Stimulated activated naive B cell treated with anti-CD40 and anti-IgM and Interleukin-4, amounts not matched to agents 10 μg/mL and 1 μg/mL and 100 μg/mL, for 72 hours (primary cell): ENCODE results near the gene DFFA.
"Not testable (repeated sequence)": the region's sequence is repeated elsewhere in the genome, so short reads cannot be mapped to it uniquely, and the experiment has no call there.

ENCODE experiments used
- ATAC-seq, 2 donors: fragments of 150-1000 bp; cut with Tn5 transposase; replicated peaks; 2 replicates each; pipeline ENCODE4 v1.10.0; 2021; ENCODE audit warnings: moderate library complexity in 1 of 2
- DNase-seq: peaks from one replicate; pipeline ENCODE4 v3.0.0; 2021
- H3K27ac Mint-ChIP-seq: one replicate; pipeline ENCODE4 v1.8.0; 2022; ENCODE audit warnings: mild to moderate bottlenecking, mixed read lengths
- H3K27me3 Mint-ChIP-seq, 2 donors: one replicate each; pipeline ENCODE4 v1.8.0; 2022; ENCODE audit warnings: mixed read lengths in 2 of 2
- H3K36me3 Mint-ChIP-seq, 2 donors: one replicate each; pipeline ENCODE4 v1.8.0; 2022; ENCODE audit warnings: mixed read lengths in 2 of 2, mild to moderate bottlenecking in 1 of 2
- H3K4me1 Mint-ChIP-seq, 2 donors: one replicate each; pipeline ENCODE4 v1.8.0; 2022; ENCODE audit warnings: mixed read lengths in 2 of 2, mild to moderate bottlenecking in 1 of 2
- H3K4me3 Mint-ChIP-seq, 2 donors: one replicate each; pipeline ENCODE4 v1.8.0; 2022; ENCODE audit warnings: mild to moderate bottlenecking in 2 of 2, mixed read lengths in 2 of 2, moderate library complexity in 1 of 2
- H3K9me3 Mint-ChIP-seq, 2 donors: one replicate each; pipeline ENCODE4 v1.8.0; 2022; ENCODE audit warnings: mixed read lengths in 2 of 2, mild to moderate bottlenecking in 1 of 2

Gene DFFA

GRCh38 chr1:10494418-10494753, 22.1 kb upstream of the DFFA start:
- H3K36me3 Mint-ChIP-seq: peaks cover 10 to 30% of the 10 kb centered on the region in 2 donors
- H3K27me3 Mint-ChIP-seq: no peaks in the 10 kb centered on the region
- peak overlapping the region; percentile 94 for H3K27ac Mint-ChIP-seq
- no peaks in the 10 kb centered on the region for H3K9me3 Mint-ChIP-seq
- ATAC-seq (no peak), DNase-seq (no peak)
- peaks cover 37 to 40% of the 10 kb centered on the region in 2 donors for H3K4me1 Mint-ChIP-seq
- peak overlapping the region in 1 of 2 donors; percentile 84 for H3K4me3 Mint-ChIP-seq

GRCh38 chr1:10490286-10490970, 18.1 kb upstream of the DFFA start:
- H3K27ac Mint-ChIP-seq: peak overlapping the region; percentile 37
- H3K27me3 Mint-ChIP-seq: no peaks in the 10 kb centered on the region
- peaks cover 27 to 33% of the 10 kb centered on the region in 2 donors for H3K4me1 Mint-ChIP-seq
- H3K4me3 Mint-ChIP-seq: no peak overlapping the region
- DNase-seq (no peak), ATAC-seq (no peak)
- peaks cover 11 to 23% of the 10 kb centered on the region in 2 donors for H3K36me3 Mint-ChIP-seq
- no peaks in the 10 kb centered on the region for H3K9me3 Mint-ChIP-seq

GRCh38 chr1:10489291-10490055, 17.1 kb upstream of the DFFA start:
- Mint-ChIP-seq H3K4me3 (peak overlapping the region; percentile 28 to 34), H3K9me3 (no peaks in the 10 kb centered on the region), H3K36me3 (peaks cover 16 to 30% of the 10 kb centered on the region in 2 donors), H3K27me3 (no peaks in the 10 kb centered on the region), H3K4me1 (peaks cover 23 to 31% of the 10 kb centered on the region in 2 donors), H3K27ac (peak overlapping the region; percentile 77)
- DNase-seq: peak; percentile 19
- ATAC-seq: peak; percentile 83 to 89

GRCh38 chr1:10484521-10484920, 12.2 kb upstream of the DFFA start:
- H3K4me1 Mint-ChIP-seq: peaks cover 13% of the 10 kb centered on the region in 2 donors
- peaks cover 15 to 24% of the 10 kb centered on the region in 2 donors for H3K36me3 Mint-ChIP-seq
- H3K27ac Mint-ChIP-seq: no peak overlapping the region
- ATAC-seq (no peak), DNase-seq (no peak)
- H3K9me3 Mint-ChIP-seq: no peaks in the 10 kb centered on the region
- H3K4me3 Mint-ChIP-seq: no peak overlapping the region
- H3K27me3 Mint-ChIP-seq: no peaks in the 10 kb centered on the region

GRCh38 chr1:10480614-10481013, 8.3 kb upstream of the DFFA start:
- Mint-ChIP-seq H3K9me3 (no peaks in the 10 kb centered on the region), H3K4me1 (peaks cover 17 to 23% of the 10 kb centered on the region in 2 donors), H3K4me3 (no peak overlapping the region), H3K36me3 (peaks cover 9 to 18% of the 10 kb centered on the region in 2 donors), H3K27me3 (no peaks in the 10 kb centered on the region), H3K27ac (no peak overlapping the region)
- no peak for DNase-seq
- ATAC-seq: no peak

GRCh38 chr1:10479296-10479695, 7.0 kb upstream of the DFFA start:
- H3K9me3 Mint-ChIP-seq: peaks cover 0 to 2% of the 10 kb centered on the region in 2 donors
- no peaks in the 10 kb centered on the region for H3K27me3 Mint-ChIP-seq
- H3K4me3 Mint-ChIP-seq: no peak overlapping the region
- DNase-seq (no peak), ATAC-seq (no peak)
- H3K4me1 Mint-ChIP-seq: peaks cover 14 to 25% of the 10 kb centered on the region in 2 donors
- H3K27ac Mint-ChIP-seq: no peak overlapping the region
- peaks cover 4 to 14% of the 10 kb centered on the region in 2 donors for H3K36me3 Mint-ChIP-seq

GRCh38 chr1:10475510-10475909, 3.2 kb upstream of the DFFA start:
- peaks cover 4 to 9% of the 10 kb centered on the region in 2 donors for H3K36me3 Mint-ChIP-seq
- H3K4me3 Mint-ChIP-seq: peak overlapping the region; percentile 94 to 97
- H3K4me1 Mint-ChIP-seq: peaks cover 15 to 47% of the 10 kb centered on the region in 2 donors
- no peaks in the 10 kb centered on the region for H3K27me3 Mint-ChIP-seq
- DNase-seq: no peak
- peak overlapping the region; percentile 94 for H3K27ac Mint-ChIP-seq
- H3K9me3 Mint-ChIP-seq: peaks cover 0 to 2% of the 10 kb centered on the region in 2 donors
- peak in 1 of 2 donors; percentile 3 for ATAC-seq

GRCh38 chr1:10474613-10475507, 2.5 kb upstream of the DFFA start, which contains the start of gene PEX14:
PEX14 (plus strand) TSS chr1:10474950; CDS start chr1:10474967, 17 bp downstream.
- ATAC-seq (peak; percentile 85), DNase-seq (peak; percentile 86)
- H3K27me3 Mint-ChIP-seq: no peaks in the 10 kb centered on the region
- H3K27ac Mint-ChIP-seq: peak within 1 kb of the TSS; percentile 94
- peaks cover 4 to 9% of the 10 kb centered on the region in 2 donors for H3K36me3 Mint-ChIP-seq
- H3K4me1 Mint-ChIP-seq: peaks cover 15 to 47% of the 10 kb centered on the region in 2 donors
- H3K9me3 Mint-ChIP-seq: peaks cover 0 to 2% of the 10 kb centered on the region in 2 donors
- peak within 1 kb of the TSS; percentile 94 to 97 for H3K4me3 Mint-ChIP-seq

GRCh38 chr1:10474309-10474612, 1.9 kb upstream of the DFFA start:
- Mint-ChIP-seq H3K4me3 (peak overlapping the region; percentile 88 to 94), H3K4me1 (peaks cover 15 to 46% of the 10 kb centered on the region in 2 donors), H3K27ac (peak overlapping the region; percentile 74)
- not testable (repeated sequence) for H3K36me3 Mint-ChIP-seq, H3K27me3 Mint-ChIP-seq, DNase-seq, ATAC-seq, H3K9me3 Mint-ChIP-seq

- H3K4me1 Mint-ChIP-seq: peaks cover 15 to 42% of the 10 kb centered on the region in 2 donors
- ATAC-seq (no peak), DNase-seq (no peak)
- peak overlapping the region; percentile 64 to 100 for H3K4me3 Mint-ChIP-seq
- H3K9me3 Mint-ChIP-seq: peaks cover 0 to 2% of the 10 kb centered on the region in 2 donors
- H3K36me3 Mint-ChIP-seq: peaks cover 5 to 10% of the 10 kb centered on the region in 2 donors
- peak overlapping the region; percentile 69 for H3K27ac Mint-ChIP-seq
- H3K27me3 Mint-ChIP-seq: no peaks in the 10 kb centered on the region
Observed at GRCh38 chr1:10473145-10473765, 926 bp upstream of the DFFA start.

GRCh38 chr1:10471411-10472219, 714 bp downstream of the DFFA start:
- DNase-seq: no peak
- Mint-ChIP-seq H3K27ac (peak overlapping the region; percentile 99), H3K4me1 (peaks cover 17 to 49% of the 10 kb centered on the region in 2 donors), H3K36me3 (peaks cover 16 to 21% of the 10 kb centered on the region in 2 donors), H3K27me3 (no peaks in the 10 kb centered on the region), H3K4me3 (peak overlapping the region; percentile 97 to 100), H3K9me3 (peaks cover 0 to 2% of the 10 kb centered on the region in 2 donors)
- ATAC-seq: peak; percentile 1

GRCh38 chr1:10470043-10470442, 2.3 kb downstream of the DFFA start:
- Mint-ChIP-seq H3K36me3 (peaks cover 16 to 21% of the 10 kb centered on the region in 2 donors), H3K4me3 (no peak overlapping the region), H3K27ac (no peak overlapping the region), H3K27me3 (no peaks in the 10 kb centered on the region), H3K9me3 (peaks cover 0 to 2% of the 10 kb centered on the region in 2 donors), H3K4me1 (peaks cover 8 to 36% of the 10 kb centered on the region in 2 donors)
- ATAC-seq: no peak
- no peak for DNase-seq

GRCh38 chr1:10467078-10467477, 5.3 kb downstream of the DFFA start:
- H3K27ac Mint-ChIP-seq: no peak overlapping the region
- DNase-seq (no peak), ATAC-seq (no peak)
- no peaks in the 10 kb centered on the region for H3K9me3 Mint-ChIP-seq
- H3K36me3 Mint-ChIP-seq: peaks cover 30 to 35% of the 10 kb centered on the region in 2 donors
- peaks cover 6 to 19% of the 10 kb centered on the region in 2 donors for H3K4me1 Mint-ChIP-seq
- no peak overlapping the region for H3K4me3 Mint-ChIP-seq
- no peaks in the 10 kb centered on the region for H3K27me3 Mint-ChIP-seq
